ENCODE measurements around the gene SCO2.

DNA sequence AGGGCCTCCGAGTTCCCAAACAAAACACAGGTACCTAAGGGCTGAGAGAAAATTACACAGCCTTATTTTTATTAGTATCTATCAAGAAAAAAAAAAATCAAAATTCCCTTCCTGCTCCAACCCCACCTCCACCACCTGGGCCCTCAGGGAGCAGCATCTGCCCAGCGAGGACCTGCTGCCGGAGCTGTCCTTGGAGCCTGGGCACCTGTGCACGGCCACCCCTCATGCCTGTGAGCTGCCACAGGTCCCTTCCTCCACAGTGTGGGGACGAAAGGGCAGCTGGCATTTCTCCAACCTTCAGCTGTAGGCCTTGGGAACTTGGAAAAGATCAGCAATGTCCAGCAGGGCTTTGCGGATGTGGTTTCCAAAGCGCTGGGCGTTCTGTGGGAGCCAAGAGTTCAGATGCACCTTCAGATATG is 43.7 kb upstream of the SCO2 start:
- TF ChIP-seq TAF1 (IDR thresholded peaks at IDR 0.05; ENCODE audit: borderline replicate concordance, low read depth, low read length) (no peak), POLR2AphosphoS5 (IDR thresholded peaks at IDR 0.05; ENCODE audit: low read depth, low read length) (no peak)
